ENCODE measurements around the gene FOXL1. TPM values are rescaled to one million over a fixed set of nuclear protein-coding genes. Genes with fewer than 3 reads are reported as not detected.

Gene FOXL1
- total RNA-seq, 3 donors from 2014 or later (not counting 1 experiment from before 2014, with no cell fraction given), result 0.10 TPM; not detected in 2

DNA sequence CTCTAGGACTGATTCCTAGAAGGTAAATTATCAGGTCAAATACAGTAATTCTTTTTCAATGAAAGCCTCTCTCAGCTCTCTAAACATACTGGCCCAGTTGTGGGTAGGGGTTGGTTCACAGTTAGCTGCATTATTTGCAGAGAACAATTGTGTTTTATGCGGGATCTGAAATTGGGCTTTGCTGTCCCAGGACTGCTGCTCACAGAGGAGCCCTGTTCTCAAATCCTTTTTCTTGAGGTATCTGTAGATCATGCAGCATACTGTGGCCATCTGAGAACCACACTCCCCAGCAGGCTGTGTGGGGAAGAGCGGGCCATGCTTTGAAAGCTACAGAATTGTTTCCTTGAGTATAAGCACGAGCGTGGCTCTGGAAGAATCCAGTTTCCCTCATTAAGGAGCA, 40.9 kb upstream of the FOXL1 start:
- TF ChIP-seq, protein P1, sequence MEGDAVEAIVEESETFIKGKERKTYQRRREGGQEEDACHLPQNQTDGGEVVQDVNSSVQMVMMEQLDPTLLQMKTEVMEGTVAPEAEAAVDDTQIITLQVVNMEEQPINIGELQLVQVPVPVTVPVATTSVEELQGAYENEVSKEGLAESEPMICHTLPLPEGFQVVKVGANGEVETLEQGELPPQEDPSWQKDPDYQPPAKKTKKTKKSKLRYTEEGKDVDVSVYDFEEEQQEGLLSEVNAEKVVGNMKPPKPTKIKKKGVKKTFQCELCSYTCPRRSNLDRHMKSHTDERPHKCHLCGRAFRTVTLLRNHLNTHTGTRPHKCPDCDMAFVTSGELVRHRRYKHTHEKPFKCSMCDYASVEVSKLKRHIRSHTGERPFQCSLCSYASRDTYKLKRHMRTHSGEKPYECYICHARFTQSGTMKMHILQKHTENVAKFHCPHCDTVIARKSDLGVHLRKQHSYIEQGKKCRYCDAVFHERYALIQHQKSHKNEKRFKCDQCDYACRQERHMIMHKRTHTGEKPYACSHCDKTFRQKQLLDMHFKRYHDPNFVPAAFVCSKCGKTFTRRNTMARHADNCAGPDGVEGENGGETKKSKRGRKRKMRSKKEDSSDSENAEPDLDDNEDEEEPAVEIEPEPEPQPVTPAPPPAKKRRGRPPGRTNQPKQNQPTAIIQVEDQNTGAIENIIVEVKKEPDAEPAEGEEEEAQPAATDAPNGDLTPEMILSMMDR (IDR thresholded peaks at IDR 0.05), result no peak
- H3K27me3 Mint-ChIP-seq (ENCODE audit: low read depth in 2 of 2), result no peaks in the 10 kb centered on the region
- Histone ChIP-seq H3K4me3 (ENCODE audit: low read length) (no peak overlapping the region), H3K9me3 (ENCODE audit: control insufficient read depth, insufficient read depth, low read length) (no peaks in the 10 kb centered on the region), H3K27me3 (ENCODE audit: control insufficient read depth, insufficient read depth, low read length) (no peaks in the 10 kb centered on the region), H3K36me3 (ENCODE audit: control insufficient read depth, insufficient read depth, low read length) (peaks cover 44% of the 10 kb centered on the region), H3K4me1 (ENCODE audit: control insufficient read depth, insufficient read depth, low read length) (no peaks in the 10 kb centered on the region), H3K27ac (ENCODE audit: low read length) (no peak overlapping the region)
- no peak overlapping the region for H3K4me3 Mint-ChIP-seq
- H3K4me1 Mint-ChIP-seq, result no peaks in the 10 kb centered on the region
- DNase-seq (no peak), ATAC-seq (no peak)
- H3K36me3 Mint-ChIP-seq, result no peaks in the 10 kb centered on the region
- H3K9me3 Mint-ChIP-seq, result no peaks in the 10 kb centered on the region
- intact Hi-C loops (cut with micrococcal nuclease), result no loop called here
- 98% methylated on average over 4 of the region's 4 CpGs for WGBS (ENCODE audit: insufficient coverage)
- no peak overlapping the region for H3K27ac Mint-ChIP-seq

GRCh38 chr16:86538196-86538780, 40.1 kb upstream of the FOXL1 start:
- H3K27me3 Mint-ChIP-seq (ENCODE audit: low read depth in 2 of 2), result no peaks in the 10 kb centered on the region
- Histone ChIP-seq H3K27me3 (ENCODE audit: control insufficient read depth, insufficient read depth, low read length) (no peaks in the 10 kb centered on the region), H3K9me3 (ENCODE audit: control insufficient read depth, insufficient read depth, low read length) (no peaks in the 10 kb centered on the region), H3K4me1 (ENCODE audit: control insufficient read depth, insufficient read depth, low read length) (no peaks in the 10 kb centered on the region), H3K4me3 (ENCODE audit: low read length) (no peak overlapping the region), H3K27ac (ENCODE audit: low read length) (no peak overlapping the region), H3K36me3 (ENCODE audit: control insufficient read depth, insufficient read depth, low read length) (peaks cover 45% of the 10 kb centered on the region)
- no peak for DNase-seq
- intact Hi-C loops (cut with micrococcal nuclease), result no loop called here
- WGBS (ENCODE audit: insufficient coverage), result 96% methylated on average over 17 of the region's 17 CpGs
- no peak for ATAC-seq
- no peak overlapping the region for H3K27ac Mint-ChIP-seq
- no peaks in the 10 kb centered on the region for H3K9me3 Mint-ChIP-seq
- H3K4me1 Mint-ChIP-seq, result no peaks in the 10 kb centered on the region
- no peaks in the 10 kb centered on the region for H3K36me3 Mint-ChIP-seq
- TF ChIP-seq, protein P1 (IDR thresholded peaks at IDR 0.05), result no peak
- H3K4me3 Mint-ChIP-seq, result no peak overlapping the region

DNA sequence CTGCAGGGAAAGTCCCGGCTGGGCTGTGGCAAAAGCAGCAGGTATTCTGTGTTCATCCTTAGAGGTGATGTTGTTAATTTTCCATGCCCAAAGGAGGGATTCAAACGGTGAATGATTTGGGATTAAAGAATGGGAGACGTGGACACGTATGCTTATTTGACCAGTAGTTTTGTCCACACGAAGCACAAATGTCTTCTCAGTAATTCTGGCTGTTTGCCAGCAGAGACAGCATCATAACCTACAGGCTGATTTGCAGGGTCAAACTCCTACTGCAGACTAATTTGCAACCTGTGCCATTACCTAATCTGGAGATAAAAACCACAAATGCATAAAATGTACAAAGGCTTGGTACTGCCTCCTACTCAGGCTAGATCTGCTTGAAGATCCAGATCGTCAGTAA, 37.5 kb upstream of the FOXL1 start:
- Mint-ChIP-seq H3K27ac (no peak overlapping the region), H3K36me3 (peaks cover 10% of the 10 kb centered on the region), H3K9me3 (no peaks in the 10 kb centered on the region), H3K4me1 (peaks cover 0 to 4% of the 10 kb centered on the region in 2 donors), H3K27me3 (ENCODE audit: low read depth in 2 of 2) (no peaks in the 10 kb centered on the region), H3K4me3 (no peak overlapping the region)
- intact Hi-C loops (cut with micrococcal nuclease), result no loop called here
- no peaks in the 10 kb centered on the region for H3K4me1 ChIP-seq (ENCODE audit: control insufficient read depth, insufficient read depth, low read length)
- no peak for DNase-seq
- ATAC-seq, result no peak
- H3K9me3 ChIP-seq (ENCODE audit: control insufficient read depth, insufficient read depth, low read length), result no peaks in the 10 kb centered on the region
- WGBS (ENCODE audit: insufficient coverage), result 91% methylated on average over 6 of the region's 6 CpGs
- no peak overlapping the region for H3K27ac ChIP-seq (ENCODE audit: low read length)
- H3K27me3 ChIP-seq (ENCODE audit: control insufficient read depth, insufficient read depth, low read length), result no peaks in the 10 kb centered on the region
- TF ChIP-seq, protein P1 (IDR thresholded peaks at IDR 0.05), result no peak
- H3K4me3 ChIP-seq (ENCODE audit: low read length), result no peak overlapping the region
- peaks cover 55% of the 10 kb centered on the region for H3K36me3 ChIP-seq (ENCODE audit: control insufficient read depth, insufficient read depth, low read length)

DNA sequence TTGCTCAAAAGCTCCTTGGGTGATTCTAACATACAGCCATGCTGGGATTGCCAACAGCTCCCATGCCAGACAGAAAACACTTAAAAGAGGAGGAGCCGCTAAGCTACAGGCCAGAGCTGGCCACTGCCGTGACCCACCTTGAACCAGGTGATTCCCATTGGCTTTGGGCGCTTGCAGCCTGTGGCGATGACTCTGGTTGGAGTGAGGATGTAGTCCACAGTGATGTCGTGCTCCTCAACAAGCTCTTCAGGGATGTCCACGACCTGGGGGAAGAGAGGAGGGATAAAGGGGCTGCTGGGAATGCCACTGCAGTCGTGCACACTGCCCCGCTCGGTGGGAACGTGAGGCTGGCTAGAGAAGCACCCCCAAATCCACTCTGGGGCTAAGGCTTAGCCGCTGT, 36.8 kb upstream of the FOXL1 start:
- Histone ChIP-seq H3K9me3 (ENCODE audit: control insufficient read depth, insufficient read depth, low read length) (no peaks in the 10 kb centered on the region), H3K4me1 (ENCODE audit: control insufficient read depth, insufficient read depth, low read length) (no peaks in the 10 kb centered on the region), H3K4me3 (ENCODE audit: low read length) (no peak overlapping the region), H3K27me3 (ENCODE audit: control insufficient read depth, insufficient read depth, low read length) (no peaks in the 10 kb centered on the region), H3K36me3 (ENCODE audit: control insufficient read depth, insufficient read depth, low read length) (peaks cover 61% of the 10 kb centered on the region), H3K27ac (ENCODE audit: low read length) (no peak overlapping the region)
- Mint-ChIP-seq H3K4me1 (peaks cover 0 to 4% of the 10 kb centered on the region in 2 donors), H3K27ac (no peak overlapping the region), H3K4me3 (no peak overlapping the region), H3K9me3 (no peaks in the 10 kb centered on the region), H3K27me3 (ENCODE audit: low read depth in 2 of 2) (no peaks in the 10 kb centered on the region), H3K36me3 (peaks cover 10% of the 10 kb centered on the region)
- DNase-seq (no peak), ATAC-seq (no peak)
- WGBS (ENCODE audit: insufficient coverage), result 93% methylated on average over 11 of the region's 11 CpGs
- intact Hi-C loops (cut with micrococcal nuclease), result no loop called here
- TF ChIP-seq, protein P1 (IDR thresholded peaks at IDR 0.05), result no peak
